A172 (cell line): ENCODE results near the gene CD109. TPM values are rescaled to one million over a fixed set of nuclear protein-coding genes. Genes with fewer than 3 reads are reported as not detected.
A peak's percentile ranks its signal among the peaks of the same experiment; 100 is the strongest.

Experiments
- DNase-seq: peaks from one replicate; pipeline ENCODE4 v3.0.0-alpha.2; 2015; ENCODE audit warnings: low spot score
- total RNA-seq: library from RNA; depleted of rRNA; stranded (reverse); fragments of >200 nt; shearing (Covaris generic); gene quantifications from 2 replicates; pipeline ENCODE4 v1.2.3, GENCODE V29; 2014; rRNA removed

The CD109 gene
- total RNA-seq, 1 experiment from 2014 or later, result 24.3 TPM

DNA sequence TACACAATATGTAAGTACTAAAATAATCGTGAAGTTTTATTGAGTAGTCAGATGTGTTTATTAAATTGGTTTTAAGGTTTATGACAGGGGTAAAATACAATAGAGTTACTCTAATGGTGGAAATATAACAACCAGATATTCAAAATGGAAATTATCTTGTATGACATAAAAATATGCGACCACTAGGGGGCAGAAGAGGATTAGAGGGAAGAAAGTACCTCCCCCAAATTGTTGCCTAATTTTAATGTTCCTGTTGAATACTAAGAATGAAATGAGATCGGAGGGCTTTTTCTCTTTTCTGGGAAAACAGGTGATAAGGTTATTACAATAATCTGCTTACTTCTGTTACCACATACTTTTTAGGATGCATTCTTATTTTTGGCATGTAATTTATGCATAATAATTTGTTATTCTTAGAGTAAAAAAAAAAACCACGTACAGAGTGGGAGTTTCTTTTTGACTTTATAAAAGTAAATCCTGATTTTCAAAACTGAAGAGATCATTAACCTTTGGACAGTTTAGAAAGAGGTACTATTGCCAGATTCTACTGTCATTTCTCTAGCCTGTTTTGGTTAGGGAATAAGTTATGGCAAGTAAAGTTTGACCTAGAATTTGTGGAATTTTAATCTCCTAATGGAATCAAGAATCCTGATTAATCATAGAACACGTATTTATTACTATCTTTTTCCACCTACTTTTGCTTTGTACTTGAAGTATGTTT lies 159.2 kb downstream of the CD109 start:
- peak; percentile 53 for DNase-seq

DNA sequence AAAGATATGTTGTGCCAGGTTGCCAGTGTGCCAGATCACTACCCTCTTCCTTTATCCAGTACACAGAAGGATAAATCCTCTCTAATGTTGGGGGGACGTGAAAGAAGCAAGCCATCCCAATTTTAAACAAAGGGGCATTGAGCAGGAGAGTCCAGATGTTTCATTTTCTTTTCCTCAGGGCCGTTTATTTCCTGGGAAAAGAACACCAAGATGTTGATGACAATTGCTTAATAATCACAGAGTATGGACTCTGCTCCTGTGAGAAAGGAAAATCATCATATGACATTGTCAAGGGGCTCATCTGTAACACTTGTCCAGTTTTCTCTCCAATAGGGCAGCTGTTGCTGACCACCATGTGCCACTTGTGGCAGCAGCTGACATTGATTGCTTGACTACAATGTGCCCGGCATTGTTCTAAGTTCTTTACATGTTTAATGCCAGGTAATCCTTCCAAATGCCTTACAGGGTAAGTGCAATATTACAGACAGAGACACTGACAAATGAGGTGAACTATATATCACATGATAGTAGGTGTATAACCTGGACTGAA lies 161.4 kb downstream of the CD109 start:
- DNase-seq, result no peak

DNA sequence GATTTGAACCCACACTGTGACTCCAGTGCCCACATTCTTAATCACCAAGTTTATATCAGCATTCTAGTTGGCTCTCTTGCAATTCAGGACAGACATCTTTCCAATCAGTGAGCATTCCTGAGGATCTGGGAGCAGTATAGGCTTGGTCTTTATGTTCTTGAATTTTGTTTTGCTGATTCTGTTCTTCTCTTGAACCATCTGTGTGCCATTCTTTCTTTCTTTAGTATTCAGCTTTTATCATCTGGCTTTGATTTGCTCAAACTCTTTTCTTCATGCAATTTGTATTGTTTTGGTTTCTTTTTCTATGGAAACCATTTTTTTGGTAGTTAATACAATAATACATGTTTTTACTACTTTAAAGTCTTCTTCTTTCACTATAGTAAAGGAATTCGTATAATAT lies 162.4 kb downstream of the CD109 start:
- no peak for DNase-seq

DNA sequence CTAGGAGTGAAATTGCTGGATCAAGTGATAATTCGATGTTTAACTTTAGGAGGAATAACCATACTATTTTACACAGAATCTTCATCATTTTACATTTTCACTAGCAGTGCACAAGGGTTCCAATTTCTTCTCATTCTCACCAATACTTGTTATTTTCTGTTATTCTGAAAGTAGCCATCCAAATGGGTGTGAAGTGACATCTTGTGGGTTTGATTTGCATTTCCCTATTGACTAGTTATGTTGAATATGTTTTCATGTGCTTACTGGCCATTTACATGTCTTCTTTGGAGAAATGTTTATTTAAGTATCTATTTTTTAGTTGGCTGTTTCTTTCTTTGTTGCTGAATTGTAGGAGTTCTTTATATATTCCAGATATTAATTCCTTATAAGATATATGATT lies 164.3 kb downstream of the CD109 start:
- DNase-seq, result no peak

DNA sequence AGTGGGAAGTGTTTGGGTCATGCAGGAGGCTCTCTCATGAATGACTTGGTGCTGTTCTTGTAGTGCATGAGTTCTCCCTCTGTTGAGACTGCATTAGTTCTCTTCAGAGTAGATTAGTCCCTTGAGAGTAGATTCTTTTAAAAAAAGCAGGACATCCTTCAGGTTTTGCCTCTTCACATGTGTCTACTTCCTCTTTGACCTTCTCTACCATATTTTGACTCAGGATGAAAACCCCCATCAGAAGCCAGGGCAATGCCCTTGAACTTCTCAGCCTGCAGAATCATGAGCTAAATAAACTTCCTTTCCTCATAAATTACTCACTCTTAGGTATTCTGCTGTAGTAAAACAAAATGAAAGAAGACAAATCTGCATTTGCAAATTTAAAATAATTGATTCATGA lies 170.3 kb downstream of the CD109 start:
- DNase-seq, result no peak

DNA sequence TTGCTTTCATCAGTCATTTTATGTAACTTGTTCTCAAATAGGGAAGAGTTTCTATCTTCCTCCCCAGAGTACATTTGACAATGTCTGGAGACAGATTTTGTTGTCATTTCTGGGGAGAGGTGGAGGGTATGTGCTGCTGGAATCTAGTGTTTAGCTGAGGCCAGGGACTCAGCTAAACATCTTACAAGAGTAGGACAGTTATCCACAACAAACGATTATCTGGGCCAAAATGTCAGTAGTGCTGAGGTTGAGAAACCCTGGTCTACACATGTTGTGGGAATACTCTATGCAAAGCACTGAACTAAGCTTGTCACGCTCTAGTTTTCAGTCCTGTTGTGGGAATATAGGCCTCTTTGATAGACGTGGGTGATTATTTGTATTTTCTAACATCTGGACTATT lies 171.4 kb downstream of the CD109 start:
- no peak for DNase-seq

DNA sequence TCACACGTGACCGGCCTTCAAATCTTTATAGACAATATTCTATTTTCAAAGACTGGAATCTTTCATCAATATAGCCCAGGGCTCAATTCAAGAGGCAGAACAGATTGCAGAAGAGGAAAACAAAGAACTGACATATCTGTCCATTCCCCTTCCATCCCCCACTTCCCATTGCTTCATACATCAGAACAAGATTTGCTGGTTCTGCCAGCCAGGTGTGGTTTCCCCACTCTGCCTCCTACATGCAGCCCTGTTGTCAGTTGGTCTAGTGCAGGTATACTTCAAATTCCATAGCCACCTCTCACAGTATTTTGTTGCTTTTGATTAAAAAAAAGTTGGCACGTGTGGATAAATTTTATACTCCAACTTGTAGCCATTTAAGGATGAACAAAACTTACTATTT lies 174.9 kb downstream of the CD109 start:
- no peak for DNase-seq

DNA sequence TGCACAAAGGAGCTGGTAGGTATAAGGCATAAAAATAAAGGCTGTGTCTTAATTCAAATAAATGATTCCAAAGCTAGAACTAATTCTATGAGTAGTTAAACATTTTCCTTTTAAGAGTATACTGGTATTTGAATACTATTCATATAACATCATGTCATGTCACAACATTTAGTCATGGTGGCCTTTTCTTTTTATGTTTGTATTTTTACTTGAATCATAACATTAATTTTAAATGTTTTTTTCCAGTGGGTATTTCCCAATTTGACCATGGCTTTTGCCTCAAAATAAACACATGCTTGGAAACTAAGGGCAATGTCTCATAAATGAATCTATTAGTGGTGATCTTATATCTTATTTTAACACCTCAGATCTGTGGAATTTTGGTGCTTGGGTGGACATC lies 177.1 kb downstream of the CD109 start:
- DNase-seq, result no peak

Other genes with a start within 250 kb of the CD109 start
- not detected in 2 replicates for gene CGAS, start 243.9 kb upstream of the CD109 start, total RNA-seq
- gene MTO1, start 234.5 kb upstream of the CD109 start, total RNA-seq, result 25.7 and 26.7 TPM in 2 replicates
- 8,683 and 8,714 TPM in 2 replicates for gene EEF1A1, start 175.2 kb upstream of the CD109 start, total RNA-seq
- 13.0 and 15.3 TPM in 2 replicates for gene SLC17A5, start 42.2 kb upstream of the CD109 start, total RNA-seq